Measurements from ENCODE around the gene AKAP17A. TPM values are rescaled to one million over a fixed set of nuclear protein-coding genes. Genes with fewer than 3 reads are reported as not detected.
"Not testable (repeated sequence)": the region's sequence is repeated elsewhere in the genome, so short reads cannot be mapped to it uniquely, and the experiment has no call there.

The AKAP17A gene
- 73.0 TPM for total RNA-seq

- Histone ChIP-seq H3K4me1 (ENCODE audit: insufficient read depth, low read length) (peaks cover 31% of the 10 kb centered on the region), H3K9me3 (ENCODE audit: low read depth, low read length) (no peaks in the 10 kb centered on the region), H3K4me3 (ENCODE audit: low read length) (peak within 1 kb of the TSS; percentile 74), H3K27me3 (ENCODE audit: insufficient read depth, low read length) (no peaks in the 10 kb centered on the region)
These were observed at the start of gene AKAP17A for GRCh38 chrX:1591102-1591862. Gene AKAP17A, plus strand, starts transcription at chrX:1591604. Its CDS starts 1,859 bp downstream, at chrX:1593463.

- Histone ChIP-seq H3K9me3 (ENCODE audit: low read depth, low read length) (no peaks in the 10 kb centered on the region), H3K4me3 (ENCODE audit: low read length) (no peak overlapping the region), H3K27me3 (ENCODE audit: insufficient read depth, low read length) (no peaks in the 10 kb centered on the region), H3K4me1 (ENCODE audit: insufficient read depth, low read length) (peaks cover 22% of the 10 kb centered on the region)
These were observed 48.2 kb upstream of the AKAP17A start for GRCh38 chrX:1542994-1543725.

- Histone ChIP-seq H3K27me3 (ENCODE audit: insufficient read depth, low read length) (no peaks in the 10 kb centered on the region), H3K4me3 (ENCODE audit: low read length) (no peak overlapping the region)
These were observed 45.5 kb upstream of the AKAP17A start for GRCh38 chrX:1545776-1546408.

GRCh38 chrX:1546691-1547251, 44.6 kb upstream of the AKAP17A start:
- H3K9me3 ChIP-seq (ENCODE audit: low read depth, low read length), result no peaks in the 10 kb centered on the region

More at GRCh38 chrX:1545776-1546408, 45.5 kb upstream of the AKAP17A start:
- H3K9me3 ChIP-seq (ENCODE audit: low read depth, low read length), result no peaks in the 10 kb centered on the region
- H3K4me1 ChIP-seq (ENCODE audit: insufficient read depth, low read length), result peaks cover 22% of the 10 kb centered on the region

GRCh38 chrX:1551959-1552546, 39.4 kb upstream of the AKAP17A start:
- no peak overlapping the region for H3K4me3 ChIP-seq (ENCODE audit: low read length)
- no peaks in the 10 kb centered on the region for H3K9me3 ChIP-seq (ENCODE audit: low read depth, low read length)
- H3K27me3 ChIP-seq (ENCODE audit: insufficient read depth, low read length), result no peaks in the 10 kb centered on the region
- peaks cover 60% of the 10 kb centered on the region for H3K4me1 ChIP-seq (ENCODE audit: insufficient read depth, low read length)

More at GRCh38 chrX:1546691-1547251, 44.6 kb upstream of the AKAP17A start:
- H3K4me3 ChIP-seq (ENCODE audit: low read length), result no peak overlapping the region
- no peaks in the 10 kb centered on the region for H3K27me3 ChIP-seq (ENCODE audit: insufficient read depth, low read length)
- peaks cover 31% of the 10 kb centered on the region for H3K4me1 ChIP-seq (ENCODE audit: insufficient read depth, low read length)

GRCh38 chrX:1554469-1555210, 36.8 kb upstream of the AKAP17A start:
- Histone ChIP-seq H3K4me3 (ENCODE audit: low read length) (no peak overlapping the region), H3K4me1 (ENCODE audit: insufficient read depth, low read length) (peaks cover 55% of the 10 kb centered on the region), H3K9me3 (ENCODE audit: low read depth, low read length) (no peaks in the 10 kb centered on the region), H3K27me3 (ENCODE audit: insufficient read depth, low read length) (no peaks in the 10 kb centered on the region)

GRCh38 chrX:1555370-1555769, 36.0 kb upstream of the AKAP17A start:
- H3K4me1 ChIP-seq (ENCODE audit: insufficient read depth, low read length), result peaks cover 52% of the 10 kb centered on the region
- H3K27me3 ChIP-seq (ENCODE audit: insufficient read depth, low read length), result no peaks in the 10 kb centered on the region
- H3K9me3 ChIP-seq (ENCODE audit: low read depth, low read length), result no peaks in the 10 kb centered on the region
- H3K4me3 ChIP-seq (ENCODE audit: low read length), result no peak overlapping the region

- H3K9me3 ChIP-seq (ENCODE audit: low read depth, low read length); H3K27me3 ChIP-seq (ENCODE audit: insufficient read depth, low read length): not testable (repeated sequence)
- H3K4me1 ChIP-seq (ENCODE audit: insufficient read depth, low read length), result peaks cover 50% of the 10 kb centered on the region
These were observed 34.0 kb upstream of the AKAP17A start for GRCh38 chrX:1557442-1557841.

GRCh38 chrX:1558761-1559468, 32.5 kb upstream of the AKAP17A start:
- Histone ChIP-seq H3K9me3 (ENCODE audit: low read depth, low read length) (no peaks in the 10 kb centered on the region), H3K4me1 (ENCODE audit: insufficient read depth, low read length) (peaks cover 38% of the 10 kb centered on the region), H3K27me3 (ENCODE audit: insufficient read depth, low read length) (no peaks in the 10 kb centered on the region), H3K4me3 (ENCODE audit: low read length) (no peak overlapping the region)

More at GRCh38 chrX:1557442-1557841, 34.0 kb upstream of the AKAP17A start:
- not testable (repeated sequence) for H3K4me3 ChIP-seq (ENCODE audit: low read length)

GRCh38 chrX:1561164-1561563, 30.2 kb upstream of the AKAP17A start:
- Histone ChIP-seq H3K4me3 (ENCODE audit: low read length) (no peak overlapping the region), H3K4me1 (ENCODE audit: insufficient read depth, low read length) (peaks cover 28% of the 10 kb centered on the region), H3K9me3 (ENCODE audit: low read depth, low read length) (no peaks in the 10 kb centered on the region), H3K27me3 (ENCODE audit: insufficient read depth, low read length) (no peaks in the 10 kb centered on the region)

GRCh38 chrX:1564077-1564476, 27.3 kb upstream of the AKAP17A start:
- H3K4me3 ChIP-seq (ENCODE audit: low read length); H3K27me3 ChIP-seq (ENCODE audit: insufficient read depth, low read length); H3K9me3 ChIP-seq (ENCODE audit: low read depth, low read length): not testable (repeated sequence)
- H3K4me1 ChIP-seq (ENCODE audit: insufficient read depth, low read length), result peaks cover 25% of the 10 kb centered on the region

GRCh38 chrX:1564750-1565683, 26.4 kb upstream of the AKAP17A start:
- Histone ChIP-seq H3K27me3 (ENCODE audit: insufficient read depth, low read length) (no peaks in the 10 kb centered on the region), H3K4me3 (ENCODE audit: low read length) (no peak overlapping the region), H3K4me1 (ENCODE audit: insufficient read depth, low read length) (peaks cover 26% of the 10 kb centered on the region), H3K9me3 (ENCODE audit: low read depth, low read length) (no peaks in the 10 kb centered on the region)

- H3K9me3 ChIP-seq (ENCODE audit: low read depth, low read length); H3K27me3 ChIP-seq (ENCODE audit: insufficient read depth, low read length); H3K4me3 ChIP-seq (ENCODE audit: low read length): not testable (repeated sequence)
- H3K4me1 ChIP-seq (ENCODE audit: insufficient read depth, low read length), result peaks cover 43% of the 10 kb centered on the region
These were observed 17.2 kb upstream of the AKAP17A start for GRCh38 chrX:1574181-1574580.

Data from mononuclear cell (primary cell).